ENCODE results near the gene TGIF1. TPM values are rescaled to one million over a fixed set of nuclear protein-coding genes. Genes with fewer than 3 reads are reported as not detected.
A peak's percentile ranks its signal among the peaks of the same experiment; 100 is the strongest.

The TGIF1 gene
- total RNA-seq, 1 donor from 2014 or later = 111 TPM

- H3K9me3 Mint-ChIP-seq (ENCODE audit: low read depth) = peaks cover 4% of the 10 kb centered on the region
- no peak for TF ChIP-seq CTCF (IDR thresholded peaks at IDR 0.05; ENCODE audit: unreplicated experiment)
- H3K27me3 Mint-ChIP-seq = no peaks in the 10 kb centered on the region
- H3K36me3 Mint-ChIP-seq (ENCODE audit: insufficient read depth) = peaks cover 41% of the 10 kb centered on the region
- peaks cover 33% of the 10 kb centered on the region for H3K4me1 Mint-ChIP-seq (ENCODE audit: low read depth)
- peak overlapping the region; percentile 16 for H3K27ac Mint-ChIP-seq
- no peak overlapping the region for H3K4me3 Mint-ChIP-seq (ENCODE audit: low read depth)
- no peak for DNase-seq (ENCODE audit: low spot score, unreplicated experiment)
These were observed 11.7 kb downstream of the TGIF1 start for GRCh38 chr18:3461704-3462103.

DNA sequence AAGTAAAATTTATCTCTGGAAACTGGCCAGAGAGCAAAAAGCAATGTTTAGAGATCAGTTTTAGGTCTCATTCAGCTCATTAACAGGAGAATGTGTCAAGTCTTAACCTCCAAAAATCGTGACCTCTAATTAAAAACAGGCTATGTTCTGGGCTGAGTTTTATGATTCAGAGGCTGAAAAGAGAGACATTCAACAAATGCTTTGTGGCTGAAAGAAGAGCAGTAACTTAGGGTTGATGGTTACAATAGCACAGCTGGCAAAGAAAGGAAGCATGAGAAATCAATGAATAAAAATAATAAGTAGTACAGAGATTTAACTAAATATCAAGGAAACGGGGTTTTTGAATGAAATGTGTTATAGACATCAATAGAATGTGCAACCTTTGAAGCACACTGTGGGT is 13.1 kb downstream of the TGIF1 start:
- no peak overlapping the region for H3K4me3 Mint-ChIP-seq (ENCODE audit: low read depth)
- peaks cover 4% of the 10 kb centered on the region for H3K9me3 Mint-ChIP-seq (ENCODE audit: low read depth)

GRCh38 chr18:3466045-3466444 is 16.1 kb downstream of the TGIF1 start:
- peaks cover 11% of the 10 kb centered on the region for H3K36me3 Mint-ChIP-seq (ENCODE audit: insufficient read depth)
- no peaks in the 10 kb centered on the region for H3K27me3 Mint-ChIP-seq
- H3K9me3 Mint-ChIP-seq (ENCODE audit: low read depth) = no peaks in the 10 kb centered on the region
- no peak overlapping the region for H3K4me3 Mint-ChIP-seq (ENCODE audit: low read depth)
- DNase-seq (ENCODE audit: low spot score, unreplicated experiment) = no peak
- TF ChIP-seq CTCF (IDR thresholded peaks at IDR 0.05; ENCODE audit: unreplicated experiment) = no peak
- peaks cover 5% of the 10 kb centered on the region for H3K4me1 Mint-ChIP-seq (ENCODE audit: low read depth)
- no peak overlapping the region for H3K27ac Mint-ChIP-seq

More for the DNA sequence above, 13.1 kb downstream of the TGIF1 start:
- H3K4me1 Mint-ChIP-seq (ENCODE audit: low read depth) = peaks cover 21% of the 10 kb centered on the region
- DNase-seq (ENCODE audit: low spot score, unreplicated experiment) = no peak
- H3K27ac Mint-ChIP-seq = no peak overlapping the region
- H3K27me3 Mint-ChIP-seq = no peaks in the 10 kb centered on the region
- TF ChIP-seq CTCF (IDR thresholded peaks at IDR 0.05; ENCODE audit: unreplicated experiment) = no peak
- peaks cover 30% of the 10 kb centered on the region for H3K36me3 Mint-ChIP-seq (ENCODE audit: insufficient read depth)

DNA sequence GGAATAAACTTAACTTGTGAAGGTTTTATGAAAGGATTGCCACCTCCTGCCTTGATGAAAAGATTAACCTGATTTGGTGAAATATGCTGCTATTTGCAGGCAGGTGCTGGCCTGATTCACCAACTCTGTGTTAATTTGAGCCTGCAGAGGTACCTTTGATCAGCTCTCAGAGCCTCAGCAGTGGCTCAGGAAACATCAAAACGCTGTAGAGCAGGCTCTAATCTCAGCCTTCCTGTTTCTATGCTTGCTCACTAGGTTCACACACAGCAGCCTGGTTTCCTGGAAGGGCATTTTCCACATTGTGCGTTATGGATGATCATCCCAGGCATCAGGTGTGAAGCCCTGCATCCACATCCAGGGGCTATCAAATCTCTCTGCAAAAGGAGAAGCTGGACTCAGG is 16.9 kb downstream of the TGIF1 start:
- H3K4me3 Mint-ChIP-seq (ENCODE audit: low read depth) = no peak overlapping the region
- TF ChIP-seq CTCF (IDR thresholded peaks at IDR 0.05; ENCODE audit: unreplicated experiment) = no peak
- peaks cover 5% of the 10 kb centered on the region for H3K4me1 Mint-ChIP-seq (ENCODE audit: low read depth)
- no peaks in the 10 kb centered on the region for H3K27me3 Mint-ChIP-seq
- no peak for DNase-seq (ENCODE audit: low spot score, unreplicated experiment)
- H3K27ac Mint-ChIP-seq = no peak overlapping the region
- H3K9me3 Mint-ChIP-seq (ENCODE audit: low read depth) = no peaks in the 10 kb centered on the region
- peaks cover 6% of the 10 kb centered on the region for H3K36me3 Mint-ChIP-seq (ENCODE audit: insufficient read depth)

- H3K27me3 Mint-ChIP-seq = no peaks in the 10 kb centered on the region
- peaks cover 2% of the 10 kb centered on the region for H3K4me1 Mint-ChIP-seq (ENCODE audit: low read depth)
- no peak for DNase-seq (ENCODE audit: low spot score, unreplicated experiment)
- no peak overlapping the region for H3K4me3 Mint-ChIP-seq (ENCODE audit: low read depth)
- no peak for TF ChIP-seq CTCF (IDR thresholded peaks at IDR 0.05; ENCODE audit: unreplicated experiment)
- no peaks in the 10 kb centered on the region for H3K9me3 Mint-ChIP-seq (ENCODE audit: low read depth)
- no peak overlapping the region for H3K27ac Mint-ChIP-seq
- H3K36me3 Mint-ChIP-seq (ENCODE audit: insufficient read depth) = no peaks in the 10 kb centered on the region
These were observed 18.2 kb downstream of the TGIF1 start for GRCh38 chr18:3468066-3468705.

Measured in progenitor cell of endocrine pancreas (in vitro differentiated cells).